ENCODE data around the gene GMNN. TPM values are rescaled to one million over a fixed set of nuclear protein-coding genes. Genes with fewer than 3 reads are reported as not detected.
A peak's percentile ranks its signal among the peaks of the same experiment; 100 is the strongest.
"Not testable (repeated sequence)": the region's sequence is repeated elsewhere in the genome, so short reads cannot be mapped to it uniquely, and the experiment has no call there.

The GMNN gene
- total and polyA plus RNA-seq, 8 donors, result 2.7 to 142 (median 29.3) TPM; not detected in 1

DNA sequence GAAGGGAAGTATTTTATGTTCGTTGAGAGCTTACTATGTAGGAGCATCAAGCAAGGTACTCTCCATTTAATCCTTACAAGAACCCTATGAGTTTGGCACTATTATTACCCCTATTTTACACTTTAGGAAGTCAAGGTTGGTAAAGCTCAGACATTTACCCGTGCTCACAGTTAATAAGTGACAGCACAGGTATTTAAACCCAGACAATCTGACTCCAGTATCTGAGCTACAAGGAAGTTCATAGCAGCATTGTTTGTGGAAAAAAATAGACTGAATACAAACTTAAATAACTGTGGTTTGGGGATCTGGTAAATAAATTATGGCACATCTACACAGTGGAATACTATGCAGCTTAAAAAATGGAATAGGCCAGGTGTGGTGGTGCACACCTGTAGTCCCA is 21.2 kb upstream of the GMNN start:
- TF ChIP-seq EP300 (IDR thresholded peaks at IDR 0.05) (no peak), POLR2A (IDR thresholded peaks at IDR 0.05) (no peak), POLR2AphosphoS5 (IDR thresholded peaks at IDR 0.05) (no peak)
- TF ChIP-seq, protein P1, sequence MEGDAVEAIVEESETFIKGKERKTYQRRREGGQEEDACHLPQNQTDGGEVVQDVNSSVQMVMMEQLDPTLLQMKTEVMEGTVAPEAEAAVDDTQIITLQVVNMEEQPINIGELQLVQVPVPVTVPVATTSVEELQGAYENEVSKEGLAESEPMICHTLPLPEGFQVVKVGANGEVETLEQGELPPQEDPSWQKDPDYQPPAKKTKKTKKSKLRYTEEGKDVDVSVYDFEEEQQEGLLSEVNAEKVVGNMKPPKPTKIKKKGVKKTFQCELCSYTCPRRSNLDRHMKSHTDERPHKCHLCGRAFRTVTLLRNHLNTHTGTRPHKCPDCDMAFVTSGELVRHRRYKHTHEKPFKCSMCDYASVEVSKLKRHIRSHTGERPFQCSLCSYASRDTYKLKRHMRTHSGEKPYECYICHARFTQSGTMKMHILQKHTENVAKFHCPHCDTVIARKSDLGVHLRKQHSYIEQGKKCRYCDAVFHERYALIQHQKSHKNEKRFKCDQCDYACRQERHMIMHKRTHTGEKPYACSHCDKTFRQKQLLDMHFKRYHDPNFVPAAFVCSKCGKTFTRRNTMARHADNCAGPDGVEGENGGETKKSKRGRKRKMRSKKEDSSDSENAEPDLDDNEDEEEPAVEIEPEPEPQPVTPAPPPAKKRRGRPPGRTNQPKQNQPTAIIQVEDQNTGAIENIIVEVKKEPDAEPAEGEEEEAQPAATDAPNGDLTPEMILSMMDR (IDR thresholded peaks at IDR 0.05), result no peak
- WGBS, 5 donors, result 50 to 67% (median 57%) methylated on average over 2 of the region's 2 CpGs
- Histone ChIP-seq H3K27me3 (no peaks in the 10 kb centered on the region), H3K4me3 (no peak overlapping the region), H3K36me3 (no peaks in the 10 kb centered on the region), H3K27ac (peak overlapping the region in 3 of 5 donors; percentile 52 to 76 (median 73)), H3K9me3 (no peaks in the 10 kb centered on the region), H3K4me1 (peaks cover 0 to 6% (median 2%) of the 10 kb centered on the region in 4 donors)
- no peak for DNase-seq
- intact Hi-C loops (cut with DNase I; ENCODE audit: low total_unique reads), result no loop called here

DNA sequence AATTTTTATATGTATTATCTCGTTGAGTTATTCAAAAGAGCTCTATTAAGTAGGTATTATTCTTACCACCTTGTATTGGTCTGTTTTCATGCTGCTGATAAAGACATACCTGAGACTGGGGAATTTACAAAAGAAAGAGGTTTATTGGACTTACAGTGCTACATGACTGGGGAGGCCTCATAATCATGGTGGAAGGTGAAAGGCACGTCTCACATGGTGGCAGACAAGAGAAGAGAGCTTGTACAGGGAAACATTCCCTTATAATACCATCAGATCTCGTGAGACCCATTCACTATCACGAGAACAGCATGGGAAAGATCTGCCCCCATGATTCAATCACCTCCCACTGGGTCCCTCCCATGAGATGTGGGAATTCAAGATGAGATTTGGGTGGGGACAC is 20.4 kb upstream of the GMNN start:
- intact Hi-C loops (cut with DNase I; ENCODE audit: low total_unique reads); H3K27ac ChIP-seq: not testable (repeated sequence)

DNA sequence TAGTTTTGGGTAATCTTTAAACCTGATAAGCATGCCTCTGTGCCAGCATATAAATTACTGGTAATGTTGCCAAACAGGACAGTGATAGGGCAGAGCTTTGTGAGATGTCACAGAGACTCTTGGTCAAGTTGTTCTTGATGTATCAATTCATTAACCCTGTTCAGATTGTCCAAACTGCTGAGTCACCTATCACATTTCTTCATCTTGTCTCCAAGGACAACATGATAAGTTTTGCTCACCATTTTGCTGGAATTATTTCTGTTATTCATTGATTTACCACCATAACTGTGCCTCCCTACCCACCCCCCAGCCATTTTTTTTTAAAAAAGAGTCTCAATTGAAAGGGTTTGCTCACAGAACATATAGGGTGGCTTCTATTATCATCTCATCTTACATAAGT is 19.5 kb upstream of the GMNN start:
- DNase-seq, result no peak
- H3K9me3 ChIP-seq, result no peaks in the 10 kb centered on the region
- intact Hi-C loops (cut with DNase I; ENCODE audit: low total_unique reads), result no loop called here
- H3K27me3 ChIP-seq, result no peaks in the 10 kb centered on the region
- no peak overlapping the region for H3K4me3 ChIP-seq
- H3K36me3 ChIP-seq, result no peaks in the 10 kb centered on the region
- TF ChIP-seq POLR2A (IDR thresholded peaks at IDR 0.05), result no peak
- TF ChIP-seq EP300 (IDR thresholded peaks at IDR 0.05), result no peak
- TF ChIP-seq, protein P1 (IDR thresholded peaks at IDR 0.05), result no peak
- no peak for TF ChIP-seq POLR2AphosphoS5 (IDR thresholded peaks at IDR 0.05)
- peaks cover 0 to 6% (median 2%) of the 10 kb centered on the region in 4 donors for H3K4me1 ChIP-seq
- H3K27ac ChIP-seq, result no peak overlapping the region

More for the DNA sequence above, 20.4 kb upstream of the GMNN start:
- not testable (repeated sequence) for H3K27me3 ChIP-seq, H3K4me1 ChIP-seq, H3K36me3 ChIP-seq, DNase-seq, H3K4me3 ChIP-seq, H3K9me3 ChIP-seq
- WGBS, 5 donors, result 78 to 95% (median 91%) methylated on average over 4 of the region's 4 CpGs

DNA sequence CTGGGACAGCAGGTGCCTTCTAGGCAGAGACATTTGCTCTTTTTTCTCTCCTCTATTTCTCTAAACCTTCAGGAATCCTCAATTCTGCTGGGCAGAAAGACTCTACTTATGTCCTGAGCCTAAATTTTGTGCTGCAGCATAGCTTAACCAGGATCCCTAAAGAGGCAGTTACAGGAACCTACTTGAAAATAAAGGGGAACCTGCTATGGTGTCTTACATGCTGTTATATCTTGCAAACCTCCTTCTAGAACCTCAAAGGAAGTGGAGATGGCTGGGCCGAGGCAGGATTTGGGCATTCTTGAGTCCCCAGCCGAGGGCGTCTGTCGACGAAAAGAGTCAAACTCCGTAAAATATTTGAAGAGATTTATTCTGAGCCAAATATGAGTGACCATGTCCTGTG is 17.1 kb upstream of the GMNN start:
- Histone ChIP-seq H3K27me3 (no peaks in the 10 kb centered on the region), H3K9me3 (no peaks in the 10 kb centered on the region), H3K4me1 (peaks cover 0 to 13% (median 8%) of the 10 kb centered on the region in 4 donors), H3K27ac (no peak overlapping the region), H3K36me3 (no peaks in the 10 kb centered on the region), H3K4me3 (no peak overlapping the region)
- intact Hi-C loops (cut with DNase I; ENCODE audit: low total_unique reads), result no loop called here
- DNase-seq, result no peak
- TF ChIP-seq, protein P1 (IDR thresholded peaks at IDR 0.05), result no peak
- no peak for TF ChIP-seq POLR2AphosphoS5 (IDR thresholded peaks at IDR 0.05)
- no peak for TF ChIP-seq POLR2A (IDR thresholded peaks at IDR 0.05)
- TF ChIP-seq EP300 (IDR thresholded peaks at IDR 0.05), result no peak
- 85 to 95% (median 93%) methylated on average over 6 of the region's 6 CpGs for WGBS, 5 donors

DNA sequence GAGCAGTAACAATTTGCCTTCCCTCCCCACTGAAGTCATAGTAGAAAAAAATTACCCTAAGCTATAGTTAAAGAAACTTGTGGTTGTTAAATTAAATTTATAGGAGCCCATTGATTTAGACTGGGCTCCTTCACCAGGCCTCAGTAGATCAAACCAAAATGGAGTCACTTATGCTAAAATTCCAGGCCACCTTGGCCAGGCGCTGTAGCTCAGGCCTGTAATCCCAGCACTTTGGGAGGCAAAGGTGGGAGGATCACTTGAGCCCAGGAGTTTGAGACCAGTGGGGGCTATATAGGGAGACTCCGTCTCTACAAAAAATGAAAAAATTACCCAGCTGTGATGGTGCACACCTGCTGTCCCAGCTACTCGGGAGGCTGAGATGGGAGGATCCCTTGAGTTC is 15.0 kb upstream of the GMNN start:
- no peak overlapping the region for H3K4me3 ChIP-seq
- H3K9me3 ChIP-seq, result no peaks in the 10 kb centered on the region
- intact Hi-C loops (cut with DNase I; ENCODE audit: low total_unique reads), result no loop called here
- no peak for DNase-seq
- TF ChIP-seq, protein P1 (IDR thresholded peaks at IDR 0.05), result no peak
- TF ChIP-seq POLR2A (IDR thresholded peaks at IDR 0.05) (no peak), POLR2AphosphoS5 (IDR thresholded peaks at IDR 0.05) (no peak), EP300 (IDR thresholded peaks at IDR 0.05) (no peak)
- WGBS, 5 donors, result 85 to 95% (median 88%) methylated on average over 3 of the region's 3 CpGs
- no peak overlapping the region for H3K27ac ChIP-seq
- H3K4me1 ChIP-seq, result peaks cover 6 to 21% (median 13%) of the 10 kb centered on the region in 4 donors
- H3K27me3 ChIP-seq, result no peaks in the 10 kb centered on the region
- H3K36me3 ChIP-seq, result no peaks in the 10 kb centered on the region

Data from stomach (tissue), 9 donors.